Hypothalamus (tissue), 51 donors: ENCODE measurements around the gene COLGALT1.

Experiments
- DNase-seq, 51 donors: peaks; one replicate each; lab custom pipeline; 2025; lab: John Stamatoyannopoulos, UW

COLGALT1 gene

GRCh38 chr19:17617807-17618192 is 62.4 kb downstream of the COLGALT1 start:
- DNase-seq, result no peak

GRCh38 chr19:17618281-17618903 is 62.9 kb downstream of the COLGALT1 start:
- DNase-seq, result no peak

- no peak for DNase-seq
Observed at GRCh38 chr19:17618936-17619335, 63.5 kb downstream of the COLGALT1 start.

GRCh38 chr19:17620696-17621095 is 65.2 kb downstream of the COLGALT1 start:
- DNase-seq, result no peak

GRCh38 chr19:17623224-17623935 is 67.9 kb downstream of the COLGALT1 start:
- no peak for DNase-seq

GRCh38 chr19:17624314-17624991 is 69.0 kb downstream of the COLGALT1 start:
- DNase-seq, result no peak

GRCh38 chr19:17625043-17625442 is 69.6 kb downstream of the COLGALT1 start:
- DNase-seq, result no peak

GRCh38 chr19:17625980-17626379 is 70.5 kb downstream of the COLGALT1 start:
- DNase-seq, result no peak

GRCh38 chr19:17626456-17627015 is 71.1 kb downstream of the COLGALT1 start:
- DNase-seq, result no peak

GRCh38 chr19:17627161-17627560 is 71.7 kb downstream of the COLGALT1 start:
- no peak for DNase-seq

GRCh38 chr19:17627921-17628320 is 72.5 kb downstream of the COLGALT1 start:
- DNase-seq, result no peak

- no peak for DNase-seq
Observed at GRCh38 chr19:17629760-17630159, 74.3 kb downstream of the COLGALT1 start.

GRCh38 chr19:17632577-17632976 is 77.1 kb downstream of the COLGALT1 start:
- no peak for DNase-seq
